ENCODE measurements around the gene MRPL53. TPM values are rescaled to one million over a fixed set of nuclear protein-coding genes. Genes with fewer than 3 reads are reported as not detected.
A peak's percentile ranks its signal among the peaks of the same experiment; 100 is the strongest.

MRPL53 gene
- total RNA-seq, 6 donors from 2014 or later: 19.9 to 87.1 (median 30.1) TPM

- Histone ChIP-seq H3K4me3 (peak overlapping the region in 1 of 4 donors; percentile 74), H3K27ac (no peak overlapping the region), H3K36me3 (peaks cover 0 to 22% (median 6%) of the 10 kb centered on the region in 4 donors), H3K4me1 (peaks cover 35 to 67% (median 50%) of the 10 kb centered on the region in 4 donors), H3K27me3 (peaks cover 0 to 17% (median under 1%) of the 10 kb centered on the region in 4 donors), H3K9me3 (no peaks in the 10 kb centered on the region)
- TF ChIP-seq EP300 (IDR thresholded peaks at IDR 0.05): no peak
- TF ChIP-seq POLR2AphosphoS5 (IDR thresholded peaks at IDR 0.05): no peak
- no peak for TF ChIP-seq POLR2A (IDR thresholded peaks at IDR 0.05)
- no peak for TF ChIP-seq CTCF (IDR thresholded peaks at IDR 0.05)
- DNase-seq: no peak
- WGBS, 2 donors: 95 to 98% methylated on average over 3 of the region's 3 CpGs
- ATAC-seq (ENCODE audit: low FRiP score in 2 of 2): no peak
These were observed 32.1 kb upstream of the MRPL53 start for GRCh38 chr2:74504591-74504990.

GRCh38 chr2:74503506-74504475 lies 31.3 kb upstream of the MRPL53 start:
- DNase-seq (peak in 1 of 2 donors; percentile 51), ATAC-seq (ENCODE audit: low FRiP score in 2 of 2) (no peak)
- H3K27me3 ChIP-seq: peaks cover 0 to 25% (median 4%) of the 10 kb centered on the region in 4 donors
- peak overlapping the region; percentile 18 to 74 (median 56) for H3K4me3 ChIP-seq
- 57 to 76% methylated on average over 25 to 45 of the region's 45 CpGs for WGBS, 2 donors
- TF ChIP-seq CTCF (IDR thresholded peaks at IDR 0.05): no peak
- no peak for TF ChIP-seq POLR2AphosphoS5 (IDR thresholded peaks at IDR 0.05)
- no peak for TF ChIP-seq POLR2A (IDR thresholded peaks at IDR 0.05)
- TF ChIP-seq EP300 (IDR thresholded peaks at IDR 0.05): no peak
- peaks cover 43 to 75% (median 58%) of the 10 kb centered on the region in 4 donors for H3K4me1 ChIP-seq
- no peaks in the 10 kb centered on the region for H3K9me3 ChIP-seq
- H3K36me3 ChIP-seq: peaks cover 0 to 22% (median 6%) of the 10 kb centered on the region in 4 donors
- peak overlapping the region; percentile 64 to 90 (median 82) for H3K27ac ChIP-seq

GRCh38 chr2:74502720-74503505 lies 30.4 kb upstream of the MRPL53 start:
- peaks cover 0 to 33% (median 4%) of the 10 kb centered on the region in 4 donors for H3K27me3 ChIP-seq

More at GRCh38 chr2:74502720-74503505, 30.4 kb upstream of the MRPL53 start:
- Histone ChIP-seq H3K4me3 (peak overlapping the region; percentile 54 to 76 (median 66)), H3K9me3 (no peaks in the 10 kb centered on the region), H3K4me1 (peaks cover 47 to 78% (median 60%) of the 10 kb centered on the region in 4 donors), H3K36me3 (peaks cover 0 to 22% (median 6%) of the 10 kb centered on the region in 4 donors), H3K27ac (peak overlapping the region; percentile 64 to 90 (median 82))
- peak; percentile 74 to 87 for ATAC-seq (ENCODE audit: low FRiP score in 2 of 2)
- DNase-seq: peak; percentile 93
- TF ChIP-seq EP300 (IDR thresholded peaks at IDR 0.05): no peak
- peak in 3 of 6 experiments; percentile 12 to 33 (median 19) for TF ChIP-seq CTCF (IDR thresholded peaks at IDR 0.05)
- TF ChIP-seq POLR2AphosphoS5 (IDR thresholded peaks at IDR 0.05): peak; percentile 45 to 86
- TF ChIP-seq POLR2A (IDR thresholded peaks at IDR 0.05): peak in 3 of 4 donors; percentile 72 to 81 (median 74)
- 0 to 1% methylated on average over 22 to 39 of the region's 67 CpGs for WGBS, 2 donors
